PFSK-1 (cell line): ENCODE data around the gene HPCA.

Experiments
- POLR2AphosphoS5 ChIP-seq: IDR thresholded peaks from 2 replicates; pipeline ENCODE4 v1.6.1; 2012; ENCODE audit warnings: low read depth, mild to moderate bottlenecking, control low read depth, low read length, moderate library complexity
- REST ChIP-seq, 2 experiments: IDR thresholded peaks; 2 replicates each; pipeline versions ENCODE4 v1.6.1 to v1.8.0; 2011 to 2012; ENCODE audit warnings: low read depth in 2 of 2, low read length in 2 of 2, control low read depth in 1 of 2, inconsistent platforms in 1 of 2, mild to moderate bottlenecking in 1 of 2, moderate library complexity in 1 of 2; ENCODE audit not compliant: insufficient read depth in 1 of 2
- TAF1 ChIP-seq: IDR thresholded peaks from 2 replicates; pipeline ENCODE4 v1.6.1; 2012; ENCODE audit warnings: low read length, control low read depth, borderline replicate concordance; ENCODE audit not compliant: insufficient read depth

- TF ChIP-seq POLR2AphosphoS5 (no peak), REST (IDR thresholded peaks at IDR 0.05; ENCODE audit: insufficient read depth in 1 of 2, low read depth in 2 of 2, low read length in 2 of 2) (no peak), TAF1 (no peak)
These were observed 41.1 kb downstream of the HPCA start for GRCh38 chr1:32927441-32927840.
